IPS-18c (cell line): ENCODE results near the gene MOSPD2.
A peak's percentile ranks its signal among the peaks of the same experiment; 100 is the strongest.

ENCODE experiments used
- H3K4me3 ChIP-seq: 2 replicates; pipeline ENCODE4 v1.7.0; 2013; ENCODE audit warnings: low read depth, mild to moderate bottlenecking, low read length, moderate library complexity; ENCODE audit not compliant: insufficient read depth
- H3K9me3 ChIP-seq: one replicate; pipeline ENCODE4 v1.6.1; 2013; ENCODE audit warnings: mild to moderate bottlenecking, low read length, moderate library complexity; ENCODE audit not compliant: control insufficient read depth, insufficient read depth

Gene MOSPD2

GRCh38 chrX:14872851-14873675 lies at the start of gene MOSPD2, which contains the start of gene FANCB:
MOSPD2 (plus strand) TSS chrX:14873421; CDS start chrX:14873529, 108 bp downstream.
FANCB (minus strand) TSS chrX:14873069; CDS start chrX:14865510, 7,559 bp downstream.
- Histone ChIP-seq H3K4me3 (peak within 1 kb of the TSS; percentile 63), H3K9me3 (no peaks in the 10 kb centered on the region)

DNA sequence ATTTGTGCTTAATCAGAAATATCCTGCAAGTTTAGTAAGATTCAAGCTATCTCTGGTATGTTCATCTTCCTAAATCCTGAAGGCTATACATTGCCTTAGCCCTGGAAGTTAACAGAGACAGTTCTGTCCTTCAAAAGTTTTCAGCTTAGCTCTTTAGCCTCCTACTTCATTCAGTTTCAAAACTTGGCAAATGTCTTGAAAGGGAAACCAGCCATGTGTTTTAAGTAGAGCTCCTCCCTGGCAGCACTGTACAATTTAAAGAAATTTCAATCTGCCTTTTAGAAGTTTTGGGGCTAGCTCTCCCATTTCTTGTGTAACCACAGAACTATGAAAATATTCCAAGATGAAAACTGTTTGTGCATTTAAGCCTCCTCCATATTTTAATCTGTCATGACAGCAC lies 47.4 kb upstream of the MOSPD2 start:
- no peak overlapping the region for H3K4me3 ChIP-seq
- peaks cover 2% of the 10 kb centered on the region for H3K9me3 ChIP-seq

DNA sequence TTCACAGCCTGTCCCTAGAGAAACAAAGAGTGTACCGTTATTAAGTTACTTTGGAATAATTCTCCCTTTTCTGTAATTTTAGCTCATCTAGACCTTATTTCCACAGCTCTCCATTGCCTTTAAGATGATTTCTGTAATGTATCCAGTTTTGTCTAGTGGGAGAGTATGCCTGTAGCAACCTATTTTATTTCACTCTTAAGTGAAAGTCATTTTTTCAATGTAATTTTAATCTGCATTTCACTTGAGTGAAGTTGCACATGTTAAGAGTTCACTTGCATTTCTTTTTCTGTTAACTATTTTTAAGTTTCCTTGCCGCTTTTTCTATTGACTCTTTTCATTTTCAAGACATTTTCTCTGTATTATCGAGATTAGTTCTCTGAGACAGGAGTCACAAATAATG lies 46.9 kb upstream of the MOSPD2 start:
- peaks cover 2% of the 10 kb centered on the region for H3K9me3 ChIP-seq
- no peak overlapping the region for H3K4me3 ChIP-seq

- peaks cover 2% of the 10 kb centered on the region for H3K9me3 ChIP-seq
- no peak overlapping the region for H3K4me3 ChIP-seq
Measured at GRCh38 chrX:14829643-14830042, 43.6 kb upstream of the MOSPD2 start.

GRCh38 chrX:14832151-14832550 lies 41.1 kb upstream of the MOSPD2 start:
- Histone ChIP-seq H3K4me3 (no peak overlapping the region), H3K9me3 (peaks cover 2% of the 10 kb centered on the region)

GRCh38 chrX:14832586-14832985 lies 40.6 kb upstream of the MOSPD2 start:
- peaks cover 2% of the 10 kb centered on the region for H3K9me3 ChIP-seq
- no peak overlapping the region for H3K4me3 ChIP-seq

GRCh38 chrX:14837155-14837554 lies 36.1 kb upstream of the MOSPD2 start:
- no peaks in the 10 kb centered on the region for H3K9me3 ChIP-seq

DNA sequence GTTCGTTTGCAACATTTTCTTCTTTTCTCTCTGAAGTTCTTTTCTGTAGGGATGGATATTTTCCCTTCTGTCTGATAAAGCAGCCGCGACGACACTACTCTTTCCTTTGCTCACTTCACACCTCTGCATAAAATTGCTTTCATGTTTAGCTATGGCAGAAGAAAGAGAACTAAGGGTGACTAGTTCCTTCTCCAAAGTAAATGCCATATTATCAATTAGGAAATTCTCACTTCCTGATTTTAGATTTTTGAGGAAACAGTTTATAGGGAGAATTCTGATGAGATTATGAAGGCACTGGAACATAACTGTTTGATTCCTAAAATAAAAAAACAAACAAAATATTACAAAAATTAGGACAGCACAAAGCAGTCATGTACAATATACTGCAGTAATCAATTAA lies 29.6 kb upstream of the MOSPD2 start:
- Histone ChIP-seq H3K9me3 (no peaks in the 10 kb centered on the region), H3K4me3 (no peak overlapping the region)

More at GRCh38 chrX:14837155-14837554, 36.1 kb upstream of the MOSPD2 start:
- no peak overlapping the region for H3K4me3 ChIP-seq

DNA sequence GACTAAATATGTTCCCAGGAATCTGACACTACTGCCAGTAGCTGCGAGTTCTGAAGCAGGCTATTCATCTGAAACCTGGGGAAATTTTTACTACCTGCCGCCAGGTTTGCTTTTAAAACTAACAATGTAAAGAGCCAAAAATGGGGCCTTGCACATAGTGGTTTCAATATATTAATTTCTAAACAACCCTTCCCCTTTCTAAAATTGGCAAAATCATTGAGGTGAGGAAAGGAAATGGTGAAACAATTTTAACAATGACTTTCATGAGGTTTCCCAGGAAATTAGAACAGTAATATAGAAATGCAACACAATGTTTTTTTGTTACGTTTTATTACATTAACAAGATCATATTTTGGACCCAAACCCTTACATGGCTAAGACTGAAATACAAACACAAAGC lies 21.7 kb upstream of the MOSPD2 start:
- Histone ChIP-seq H3K4me3 (no peak overlapping the region), H3K9me3 (peaks cover 2% of the 10 kb centered on the region)

DNA sequence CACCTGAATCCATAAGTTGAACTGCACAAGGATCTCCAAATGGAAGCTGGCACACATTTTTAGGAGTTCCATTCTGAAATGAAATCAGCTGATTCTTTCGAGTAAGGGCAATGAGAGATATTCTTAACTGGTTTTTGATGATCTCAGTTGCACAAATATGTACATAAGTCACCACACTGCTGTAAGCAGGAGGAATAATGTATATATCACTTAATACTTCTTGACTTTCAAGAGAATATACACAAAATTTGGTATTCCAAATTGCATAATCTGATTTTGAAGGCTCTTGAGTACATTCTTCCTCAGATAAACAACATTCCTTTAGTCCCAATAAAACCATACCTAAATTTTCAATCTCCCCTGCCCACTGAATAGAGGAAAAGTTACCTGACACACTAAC lies 8.6 kb upstream of the MOSPD2 start:
- Histone ChIP-seq H3K4me3 (no peak overlapping the region), H3K9me3 (no peaks in the 10 kb centered on the region)

- H3K9me3 ChIP-seq = no peaks in the 10 kb centered on the region
- H3K4me3 ChIP-seq = no peak overlapping the region
Measured at GRCh38 chrX:14865201-14865600, 8.0 kb upstream of the MOSPD2 start.

DNA sequence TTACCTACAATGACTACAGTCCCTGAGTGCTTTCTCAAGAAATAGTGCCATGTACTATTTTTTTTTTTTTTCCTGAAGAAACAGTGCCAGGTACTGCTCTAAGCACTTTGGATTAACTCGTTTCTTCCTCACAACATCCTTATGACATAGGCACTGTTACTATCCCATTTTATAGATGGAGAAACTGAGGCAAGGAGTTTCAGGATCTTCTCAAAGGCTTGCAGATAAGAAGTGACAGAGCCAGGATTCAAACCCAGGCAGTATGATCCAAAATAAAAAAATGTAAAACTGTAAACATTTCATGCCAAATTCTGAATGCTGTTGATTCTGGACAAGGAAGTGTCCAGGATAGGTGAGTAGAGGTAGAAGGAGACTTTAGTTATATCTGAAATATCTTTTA lies 1.5 kb upstream of the MOSPD2 start:
- H3K4me3 ChIP-seq = no peak overlapping the region

DNA sequence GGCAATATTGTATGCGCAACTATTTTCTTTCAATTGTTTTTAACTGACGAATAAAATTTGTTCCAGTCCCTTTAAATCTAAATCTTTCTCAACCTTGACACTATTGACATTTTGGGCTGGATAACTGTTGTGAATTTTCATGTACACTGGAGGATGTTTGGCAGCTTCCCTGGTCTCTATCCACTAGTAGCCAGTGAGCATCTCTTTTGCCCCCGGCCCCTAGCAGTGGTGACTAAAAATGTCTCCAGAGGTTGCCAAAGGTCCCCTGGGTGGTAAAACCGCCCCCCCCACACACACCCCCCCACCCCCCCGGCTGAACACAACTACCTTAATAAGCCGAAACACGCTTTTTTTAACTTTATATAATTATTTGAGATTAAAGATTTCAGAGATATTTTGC lies 866 bp upstream of the MOSPD2 start:
- Histone ChIP-seq H3K4me3 (peak overlapping the region; percentile 55), H3K9me3 (no peaks in the 10 kb centered on the region)

More for the DNA sequence above, 1.5 kb upstream of the MOSPD2 start:
- H3K9me3 ChIP-seq = no peaks in the 10 kb centered on the region

DNA sequence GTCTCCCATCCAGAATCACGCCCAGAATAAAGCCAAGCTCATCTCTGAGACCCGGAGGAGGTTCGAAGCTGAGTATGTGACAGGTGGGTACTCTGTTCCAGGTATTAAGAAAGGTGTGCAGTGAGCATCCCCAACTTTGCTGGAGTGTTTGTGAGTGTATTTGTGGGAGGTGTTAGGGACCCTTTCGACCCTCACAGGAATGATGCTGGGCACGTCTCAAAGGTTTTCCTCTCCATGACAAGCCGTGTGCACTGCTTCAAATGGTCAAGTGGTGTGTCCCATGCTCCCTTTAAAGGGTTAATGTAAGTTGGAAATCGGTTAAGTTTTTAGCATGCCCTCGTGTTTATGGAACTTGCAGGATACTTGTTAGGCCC lies 442 bp downstream of the MOSPD2 start:
- Histone ChIP-seq H3K4me3 (peak overlapping the region; percentile 63), H3K9me3 (no peaks in the 10 kb centered on the region)

- Histone ChIP-seq H3K4me3 (no peak overlapping the region), H3K9me3 (no peaks in the 10 kb centered on the region)
Measured at GRCh38 chrX:14875624-14876023, 2.4 kb downstream of the MOSPD2 start.

GRCh38 chrX:14883826-14884225 lies 10.6 kb downstream of the MOSPD2 start:
- no peak overlapping the region for H3K4me3 ChIP-seq
- H3K9me3 ChIP-seq = no peaks in the 10 kb centered on the region

GRCh38 chrX:14884714-14885113 lies 11.5 kb downstream of the MOSPD2 start:
- Histone ChIP-seq H3K9me3 (no peaks in the 10 kb centered on the region), H3K4me3 (no peak overlapping the region)

- no peak overlapping the region for H3K4me3 ChIP-seq
- no peaks in the 10 kb centered on the region for H3K9me3 ChIP-seq
Measured at GRCh38 chrX:14886252-14886651, 13.0 kb downstream of the MOSPD2 start.

- peaks cover 2% of the 10 kb centered on the region for H3K9me3 ChIP-seq
- H3K4me3 ChIP-seq = no peak overlapping the region
Measured at GRCh38 chrX:14896273-14896672, 23.1 kb downstream of the MOSPD2 start.
